H1 (cell line): Measurements from ENCODE around the gene TIAL1. TPM values are rescaled to one million over a fixed set of nuclear protein-coding genes. Genes with fewer than 3 reads are reported as not detected.

Experiments used
- BCL11A ChIP-seq, 2 experiments: IDR thresholded peaks; one replicate each; pipeline ENCODE4 v1.6.1; 2011; ENCODE audit warnings: low read depth in 2 of 2, low read length in 2 of 2, mild to moderate bottlenecking in 2 of 2
- CHD7 ChIP-seq: fragments of 300-600 bp; sonication (generic); IDR thresholded peaks from 2 replicates; pipeline ENCODE4 v1.7.1; 2012; ENCODE audit warnings: low read length, moderate library complexity, mild to moderate bottlenecking, inconsistent platforms; ENCODE audit not compliant: insufficient replicate concordance
- CTCF ChIP-seq, 3 experiments: IDR thresholded peaks; 1 replicate in 2 of 3; 2 replicates in 1 of 3; pipeline versions ENCODE4 v1.5.1 to v1.6.1; 2011; ENCODE audit warnings: low read length in 3 of 3, mild to moderate bottlenecking in 3 of 3, inconsistent platforms in 2 of 3, low read depth in 1 of 3, moderate library complexity in 1 of 3; ENCODE audit not compliant: insufficient read depth in 1 of 3; ENCODE audit errors: control extremely low read depth in 1 of 3
- EZH2 ChIP-seq: fragments of 200-600 bp; sonication (generic); IDR thresholded peaks from 2 replicates; pipeline ENCODE4 v1.7.1; 2012; ENCODE audit warnings: low read depth, mild to moderate bottlenecking, moderate library complexity, low read length, inconsistent platforms; ENCODE audit not compliant: severe bottlenecking
- KDM1A ChIP-seq: fragments of 200-600, 300-600 bp; sonication (generic); IDR thresholded peaks from 2 replicates; pipeline ENCODE4 v1.7.1; 2016; ENCODE audit warnings: mild to moderate bottlenecking, low read length, borderline replicate concordance
- SP1 ChIP-seq: IDR thresholded peaks from 2 replicates; pipeline ENCODE4 v1.6.1; 2011; ENCODE audit warnings: low read depth, low read length
- SP2 ChIP-seq: IDR thresholded peaks from 2 replicates; pipeline ENCODE4 v1.6.1; 2012; ENCODE audit warnings: mild to moderate bottlenecking, low read length, inconsistent platforms
- polyA plus RNA-seq, 7 experiments: library from polyadenylated mRNA; depleted of rRNA in 3 of 7; stranded (reverse) in 5 of 7; unstranded in 2 of 7; fragments of >200 nt in 5 of 7; fragments of 200-250 nt in 2 of 7; gene quantifications; 1 replicate in 5 of 7; 2 replicates in 1 of 7; 4 replicates in 1 of 7; pipeline versions ENCODE4 v1.2.1 to v1.2.3, GENCODE V29; 2011 to 2013; ENCODE audit warnings: missing spikeins in 2 of 7, mixed read lengths in 2 of 7
- total RNA-seq: library from RNA; stranded (reverse); fragmentation: NEBNext Ultra II Directional; extraction: Animal tissue kit (Norgen Biotek cat#: 25700); gene quantifications from 2 replicates; pipeline ENCODE4 v1.2.1, GENCODE V29; 2021

TIAL1 gene
- total and polyA plus RNA-seq, 2 of the 8 experiments (the other 6 are each of a cell fraction or from before 2014, with no cell fraction given), result 50.4 to 166 TPM

- no peak for TF ChIP-seq SP2
- TF ChIP-seq BCL11A (IDR thresholded peaks at IDR 0.05; ENCODE audit: low read depth in 2 of 2, low read length in 2 of 2), result no peak
- TF ChIP-seq CHD7, result no peak
- TF ChIP-seq SP1, result no peak
- TF ChIP-seq KDM1A, result no peak
- TF ChIP-seq CTCF (IDR thresholded peaks at IDR 0.05; ENCODE audit: control extremely low read depth in 1 of 3, insufficient read depth in 1 of 3, low read depth in 1 of 3, low read length in 3 of 3), result no peak
- TF ChIP-seq EZH2, result no peak
Observed at GRCh38 chr10:119596537-119597404, at the start of gene TIAL1 (continued).
